GM23338 (cell line): ENCODE data around the gene SNX1.
"Not testable (repeated sequence)": the region's sequence is repeated elsewhere in the genome, so short reads cannot be mapped to it uniquely, and the experiment has no call there.

Source experiments
- CREB1 ChIP-seq: fragments of 250-450 bp; sonication (Bioruptor Pico); IDR thresholded peaks from 2 replicates; pipeline ENCODE4 v1.5.0; 2020; ENCODE audit warnings: low read depth, mild to moderate bottlenecking, moderate library complexity
- ETS1 ChIP-seq: IDR thresholded peaks from 2 replicates; pipeline ENCODE4 v1.6.1; 2016; ENCODE audit warnings: antibody characterized with exemption
- EZH2 ChIP-seq: fragments of 200-600 bp; sonication (generic); IDR thresholded peaks from one replicate; pipeline ENCODE4 v1.8.0; 2017; ENCODE audit warnings: antibody characterized with exemption, mild to moderate bottlenecking, low read depth; ENCODE audit not compliant: unreplicated experiment
- EZH2phosphoT487 ChIP-seq: fragments of 200-600 bp; sonication (generic); IDR thresholded peaks from one replicate; pipeline ENCODE4 v1.8.1; 2018; ENCODE audit warnings: antibody characterized with exemption; ENCODE audit not compliant: unreplicated experiment
- JUNB ChIP-seq: IDR thresholded peaks from one replicate; pipeline ENCODE4 v1.6.1; 2016; ENCODE audit warnings: antibody characterized with exemption; ENCODE audit not compliant: unreplicated experiment
- NANOG ChIP-seq: IDR thresholded peaks from 2 replicates; pipeline ENCODE4 v1.6.1; 2016; ENCODE audit warnings: antibody characterized with exemption, borderline replicate concordance
- POLR2AphosphoS5 ChIP-seq: IDR thresholded peaks from 2 replicates; pipeline ENCODE4 v1.6.1; 2016; ENCODE audit warnings: antibody characterized with exemption, low read depth
- REST ChIP-seq: IDR thresholded peaks from one replicate; pipeline ENCODE4 v1.6.1; 2018; ENCODE audit warnings: antibody characterized with exemption; ENCODE audit not compliant: unreplicated experiment
- ZNF114 ChIP-seq: fragments of 250-450 bp; sonication (Bioruptor Pico); IDR thresholded peaks from 2 replicates; pipeline ENCODE4 v1.5.0; 2020; ENCODE audit warnings: mild to moderate bottlenecking, moderate library complexity
- ZNF331 ChIP-seq: fragments of 250-450 bp; sonication (Bioruptor Pico); IDR thresholded peaks from 2 replicates; pipeline ENCODE4 v1.5.0; 2020; ENCODE audit warnings: low read depth, mild to moderate bottlenecking, moderate library complexity
- TF ChIP-seq, protein P1 (sequence below), 2 experiments: fragments of 200-600 bp in 1 of 2; sonication (generic) in 1 of 2; conservative IDR thresholded peaks; 2 replicates each; pipeline versions ENCODE4 v1.5.1 to v1.6.1; 2016 to 2017; ENCODE audit warnings: antibody characterized with exemption in 2 of 2, low read depth in 2 of 2, mild to moderate bottlenecking in 2 of 2, moderate library complexity in 1 of 2
- TF ChIP-seq, protein P2 (sequence below): fragments of 250-450 bp; sonication (Bioruptor Pico); IDR thresholded peaks from 2 replicates; pipeline ENCODE4 v1.5.0; 2020; ENCODE audit warnings: mild to moderate bottlenecking, moderate library complexity

- not testable (repeated sequence) for TF ChIP-seq EZH2; POLR2AphosphoS5; ZNF331 (CRISPR knock-in tag); ETS1; CREB1; REST; JUNB; EZH2phosphoT487; ZNF114 (CRISPR knock-in tag); NANOG
- TF ChIP-seq, protein P1, sequence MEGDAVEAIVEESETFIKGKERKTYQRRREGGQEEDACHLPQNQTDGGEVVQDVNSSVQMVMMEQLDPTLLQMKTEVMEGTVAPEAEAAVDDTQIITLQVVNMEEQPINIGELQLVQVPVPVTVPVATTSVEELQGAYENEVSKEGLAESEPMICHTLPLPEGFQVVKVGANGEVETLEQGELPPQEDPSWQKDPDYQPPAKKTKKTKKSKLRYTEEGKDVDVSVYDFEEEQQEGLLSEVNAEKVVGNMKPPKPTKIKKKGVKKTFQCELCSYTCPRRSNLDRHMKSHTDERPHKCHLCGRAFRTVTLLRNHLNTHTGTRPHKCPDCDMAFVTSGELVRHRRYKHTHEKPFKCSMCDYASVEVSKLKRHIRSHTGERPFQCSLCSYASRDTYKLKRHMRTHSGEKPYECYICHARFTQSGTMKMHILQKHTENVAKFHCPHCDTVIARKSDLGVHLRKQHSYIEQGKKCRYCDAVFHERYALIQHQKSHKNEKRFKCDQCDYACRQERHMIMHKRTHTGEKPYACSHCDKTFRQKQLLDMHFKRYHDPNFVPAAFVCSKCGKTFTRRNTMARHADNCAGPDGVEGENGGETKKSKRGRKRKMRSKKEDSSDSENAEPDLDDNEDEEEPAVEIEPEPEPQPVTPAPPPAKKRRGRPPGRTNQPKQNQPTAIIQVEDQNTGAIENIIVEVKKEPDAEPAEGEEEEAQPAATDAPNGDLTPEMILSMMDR (conservative IDR thresholded peaks at IDR 0.05; ENCODE audit: low read depth in 2 of 2), result not testable (repeated sequence)
- TF ChIP-seq, protein P2, sequence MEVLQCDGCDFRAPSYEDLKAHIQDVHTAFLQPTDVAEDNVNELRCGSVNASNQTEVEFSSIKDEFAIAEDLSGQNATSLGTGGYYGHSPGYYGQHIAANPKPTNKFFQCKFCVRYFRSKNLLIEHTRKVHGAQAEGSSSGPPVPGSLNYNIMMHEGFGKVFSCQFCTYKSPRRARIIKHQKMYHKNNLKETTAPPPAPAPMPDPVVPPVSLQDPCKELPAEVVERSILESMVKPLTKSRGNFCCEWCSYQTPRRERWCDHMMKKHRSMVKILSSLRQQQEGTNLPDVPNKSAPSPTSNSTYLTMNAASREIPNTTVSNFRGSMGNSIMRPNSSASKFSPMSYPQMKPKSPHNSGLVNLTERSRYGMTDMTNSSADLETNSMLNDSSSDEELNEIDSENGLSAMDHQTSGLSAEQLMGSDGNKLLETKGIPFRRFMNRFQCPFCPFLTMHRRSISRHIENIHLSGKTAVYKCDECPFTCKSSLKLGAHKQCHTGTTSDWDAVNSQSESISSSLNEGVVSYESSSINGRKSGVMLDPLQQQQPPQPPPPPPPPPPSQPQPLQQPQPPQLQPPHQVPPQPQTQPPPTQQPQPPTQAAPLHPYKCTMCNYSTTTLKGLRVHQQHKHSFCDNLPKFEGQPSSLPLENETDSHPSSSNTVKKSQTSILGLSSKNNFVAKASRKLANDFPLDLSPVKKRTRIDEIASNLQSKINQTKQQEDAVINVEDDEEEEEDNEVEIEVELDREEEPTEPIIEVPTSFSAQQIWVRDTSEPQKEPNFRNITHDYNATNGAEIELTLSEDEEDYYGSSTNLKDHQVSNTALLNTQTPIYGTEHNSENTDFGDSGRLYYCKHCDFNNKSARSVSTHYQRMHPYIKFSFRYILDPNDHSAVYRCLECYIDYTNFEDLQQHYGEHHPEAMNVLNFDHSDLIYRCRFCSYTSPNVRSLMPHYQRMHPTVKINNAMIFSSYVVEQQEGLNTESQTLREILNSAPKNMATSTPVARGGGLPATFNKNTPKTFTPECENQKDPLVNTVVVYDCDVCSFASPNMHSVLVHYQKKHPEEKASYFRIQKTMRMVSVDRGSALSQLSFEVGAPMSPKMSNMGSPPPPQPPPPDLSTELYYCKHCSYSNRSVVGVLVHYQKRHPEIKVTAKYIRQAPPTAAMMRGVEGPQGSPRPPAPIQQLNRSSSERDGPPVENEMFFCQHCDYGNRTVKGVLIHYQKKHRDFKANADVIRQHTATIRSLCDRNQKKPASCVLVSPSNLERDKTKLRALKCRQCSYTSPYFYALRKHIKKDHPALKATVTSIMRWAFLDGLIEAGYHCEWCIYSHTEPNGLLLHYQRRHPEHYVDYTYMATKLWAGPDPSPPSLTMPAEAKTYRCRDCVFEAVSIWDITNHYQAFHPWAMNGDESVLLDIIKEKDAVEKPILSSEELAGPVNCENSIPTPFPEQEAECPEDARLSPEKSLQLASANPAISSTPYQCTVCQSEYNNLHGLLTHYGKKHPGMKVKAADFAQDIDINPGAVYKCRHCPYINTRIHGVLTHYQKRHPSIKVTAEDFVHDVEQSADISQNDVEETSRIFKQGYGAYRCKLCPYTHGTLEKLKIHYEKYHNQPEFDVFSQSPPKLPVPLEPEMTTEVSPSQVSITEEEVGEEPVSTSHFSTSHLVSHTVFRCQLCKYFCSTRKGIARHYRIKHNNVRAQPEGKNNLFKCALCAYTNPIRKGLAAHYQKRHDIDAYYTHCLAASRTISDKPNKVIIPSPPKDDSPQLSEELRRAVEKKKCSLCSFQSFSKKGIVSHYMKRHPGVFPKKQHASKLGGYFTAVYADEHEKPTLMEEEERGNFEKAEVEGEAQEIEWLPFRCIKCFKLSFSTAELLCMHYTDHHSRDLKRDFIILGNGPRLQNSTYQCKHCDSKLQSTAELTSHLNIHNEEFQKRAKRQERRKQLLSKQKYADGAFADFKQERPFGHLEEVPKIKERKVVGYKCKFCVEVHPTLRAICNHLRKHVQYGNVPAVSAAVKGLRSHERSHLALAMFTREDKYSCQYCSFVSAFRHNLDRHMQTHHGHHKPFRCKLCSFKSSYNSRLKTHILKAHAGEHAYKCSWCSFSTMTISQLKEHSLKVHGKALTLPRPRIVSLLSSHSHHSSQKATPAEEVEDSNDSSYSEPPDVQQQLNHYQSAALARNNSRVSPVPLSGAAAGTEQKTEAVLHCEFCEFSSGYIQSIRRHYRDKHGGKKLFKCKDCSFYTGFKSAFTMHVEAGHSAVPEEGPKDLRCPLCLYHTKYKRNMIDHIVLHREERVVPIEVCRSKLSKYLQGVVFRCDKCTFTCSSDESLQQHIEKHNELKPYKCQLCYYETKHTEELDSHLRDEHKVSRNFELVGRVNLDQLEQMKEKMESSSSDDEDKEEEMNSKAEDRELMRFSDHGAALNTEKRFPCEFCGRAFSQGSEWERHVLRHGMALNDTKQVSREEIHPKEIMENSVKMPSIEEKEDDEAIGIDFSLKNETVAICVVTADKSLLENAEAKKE, result not testable (repeated sequence)
Measured at GRCh38 chr15:64110108-64110701, 14.4 kb downstream of the SNX1 start.
